Activated CD8-positive, alpha-beta T cell treated with anti-CD3 and anti-CD28 coated beads for 36 hours (primary cell): Measurements from ENCODE around the gene PCCA. TPM values are rescaled to one million over a fixed set of nuclear protein-coding genes. Genes with fewer than 3 reads are reported as not detected.
A peak's percentile ranks its signal among the peaks of the same experiment; 100 is the strongest.
"Not testable (repeated sequence)": the region's sequence is repeated elsewhere in the genome, so short reads cannot be mapped to it uniquely, and the experiment has no call there.

Experiments used
- ATAC-seq: fragments of 200-7000 bp; cut with Tn5 transposase; one replicate; pipeline ENCODE4 v1.10.0; 2021; ENCODE audit warnings: mild to moderate bottlenecking, moderate library complexity
- CTCF ChIA-PET: fragments of 350-600 bp; sonication (Branson Sonifier 250); formaldehyde crosslinking; loops from one replicate; lab custom pipeline; 2021; ENCODE audit warnings: antibody characterized with exemption; lab: Charles Lee
- POLR2A ChIA-PET: fragments of 350-600 bp; sonication (Branson Sonifier 250); formaldehyde crosslinking; loops from one replicate; lab custom pipeline; 2021; ENCODE audit warnings: antibody characterized with exemption; lab: Charles Lee
- DNase-seq: peaks from one replicate; pipeline ENCODE4 v3.0.0-alpha.2; 2020
- H3K27ac Mint-ChIP-seq: one replicate; pipeline ENCODE4 v1.8.0; 2021; ENCODE audit warnings: mild to moderate bottlenecking, mixed read lengths
- H3K27me3 Mint-ChIP-seq: one replicate; pipeline ENCODE4 v1.8.0; 2021; ENCODE audit warnings: mixed read lengths
- H3K36me3 Mint-ChIP-seq: one replicate; pipeline ENCODE4 v1.8.0; 2021; ENCODE audit warnings: low read depth, mixed read lengths
- H3K4me1 Mint-ChIP-seq: one replicate; pipeline ENCODE4 v1.8.0; 2021; ENCODE audit warnings: low read depth, mixed read lengths
- H3K4me3 Mint-ChIP-seq: one replicate; pipeline ENCODE4 v1.8.0; 2021; ENCODE audit warnings: mild to moderate bottlenecking, moderate library complexity, mixed read lengths
- H3K9me3 Mint-ChIP-seq: one replicate; pipeline ENCODE4 v1.8.0; 2021; ENCODE audit warnings: mixed read lengths
- CTCF ChIP-seq: fragments of 200-600 bp; IDR thresholded peaks from one replicate; pipeline ENCODE4 v1.8.0; 2022; ENCODE audit warnings: antibody characterized with exemption, mild to moderate bottlenecking
- intact Hi-C: fragments of 100-400 bp; cut with micrococcal nuclease; formaldehyde crosslinking; loops from one replicate; pipeline ENCODE4 v1.10.0; 2022
- total RNA-seq, 2 experiments: library from RNA; stranded (reverse); gene quantifications; one replicate each; pipeline ENCODE4 v1.2.3, GENCODE V29; 2021

The PCCA gene
- total RNA-seq, 2 experiments from 2014 or later, result 8.4 to 9.2 TPM

DNA sequence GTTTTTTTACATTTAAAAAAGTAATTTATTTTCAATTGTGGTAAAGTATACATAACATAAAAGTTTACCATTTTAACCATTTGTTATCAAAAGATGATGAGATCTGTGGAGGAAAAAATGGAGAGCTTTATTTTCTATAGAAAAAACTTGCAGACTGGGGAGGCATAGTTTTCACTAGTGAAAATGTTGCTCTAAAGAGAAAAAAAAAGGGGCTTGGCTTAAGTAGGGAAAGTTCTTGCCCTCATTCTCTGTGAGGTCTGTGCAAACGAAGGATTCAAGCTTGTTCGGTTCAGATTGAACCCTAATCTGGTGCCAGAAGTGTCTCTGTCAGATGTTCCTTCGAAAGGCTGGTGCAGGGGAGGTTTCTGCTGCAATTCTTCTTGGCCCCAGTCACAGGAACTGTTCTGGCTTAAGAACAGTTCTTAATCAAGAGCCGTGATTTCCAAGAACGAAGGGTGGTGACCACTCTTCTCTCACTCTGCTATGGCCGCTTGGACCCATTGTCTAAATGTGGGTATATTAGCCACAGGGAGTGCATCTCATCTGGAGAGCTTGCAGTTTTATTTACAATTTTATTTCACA is 42.1 kb downstream of the PCCA start:
- Mint-ChIP-seq H3K36me3 (peaks cover 3% of the 10 kb centered on the region), H3K9me3 (no peaks in the 10 kb centered on the region), H3K27ac (no peak overlapping the region), H3K4me3 (no peak overlapping the region), H3K27me3 (no peaks in the 10 kb centered on the region), H3K4me1 (peaks cover 32% of the 10 kb centered on the region)
- no peak for DNase-seq
- POLR2A ChIA-PET, result no interaction called here
- intact Hi-C loops, result no loop called here
- no peak for TF ChIP-seq CTCF
- ATAC-seq, result no peak
- CTCF ChIA-PET, result no interaction called here

- H3K9me3 Mint-ChIP-seq, result no peaks in the 10 kb centered on the region
- peaks cover 2% of the 10 kb centered on the region for H3K36me3 Mint-ChIP-seq
- DNase-seq, result peak; percentile 72
- TF ChIP-seq CTCF, result no peak
- POLR2A ChIA-PET, result no interaction called here
- no peak overlapping the region for H3K4me3 Mint-ChIP-seq
- ATAC-seq, result peak; percentile 96
- CTCF ChIA-PET, result no interaction called here
- H3K27ac Mint-ChIP-seq, result no peak overlapping the region
- intact Hi-C loops, result no loop called here
- H3K27me3 Mint-ChIP-seq, result no peaks in the 10 kb centered on the region
- H3K4me1 Mint-ChIP-seq, result peaks cover 32% of the 10 kb centered on the region
These were observed 43.1 kb downstream of the PCCA start for GRCh38 chr13:100131863-100132574.

GRCh38 chr13:100138859-100139491 is 50.1 kb downstream of the PCCA start:
- no peak overlapping the region for H3K4me3 Mint-ChIP-seq
- peaks cover 8% of the 10 kb centered on the region for H3K36me3 Mint-ChIP-seq
- H3K9me3 Mint-ChIP-seq, result peaks cover 2% of the 10 kb centered on the region
- ChIA-PET POLR2A (no interaction called here), CTCF (no interaction called here)
- no peaks in the 10 kb centered on the region for H3K27me3 Mint-ChIP-seq
- peaks cover 18% of the 10 kb centered on the region for H3K4me1 Mint-ChIP-seq
- ATAC-seq, result no peak
- intact Hi-C loops, result no loop called here
- H3K27ac Mint-ChIP-seq, result no peak overlapping the region
- DNase-seq, result no peak
- TF ChIP-seq CTCF, result no peak

GRCh38 chr13:100139817-100140216 is 50.9 kb downstream of the PCCA start:
- H3K4me3 Mint-ChIP-seq, result no peak overlapping the region
- H3K9me3 Mint-ChIP-seq, result peaks cover 2% of the 10 kb centered on the region
- ChIA-PET CTCF (interaction anchor here (0.6 kb wide), 1 partner anchor 112 kb away, joined by 3 read pairs; no protein-coding TSS in a partner anchor), POLR2A (no interaction called here)
- DNase-seq, result no peak
- ATAC-seq, result no peak
- peaks cover 18% of the 10 kb centered on the region for H3K4me1 Mint-ChIP-seq
- no peak overlapping the region for H3K27ac Mint-ChIP-seq
- TF ChIP-seq CTCF, result no peak
- H3K36me3 Mint-ChIP-seq, result peaks cover 11% of the 10 kb centered on the region
- intact Hi-C loops, result no loop called here
- no peaks in the 10 kb centered on the region for H3K27me3 Mint-ChIP-seq

DNA sequence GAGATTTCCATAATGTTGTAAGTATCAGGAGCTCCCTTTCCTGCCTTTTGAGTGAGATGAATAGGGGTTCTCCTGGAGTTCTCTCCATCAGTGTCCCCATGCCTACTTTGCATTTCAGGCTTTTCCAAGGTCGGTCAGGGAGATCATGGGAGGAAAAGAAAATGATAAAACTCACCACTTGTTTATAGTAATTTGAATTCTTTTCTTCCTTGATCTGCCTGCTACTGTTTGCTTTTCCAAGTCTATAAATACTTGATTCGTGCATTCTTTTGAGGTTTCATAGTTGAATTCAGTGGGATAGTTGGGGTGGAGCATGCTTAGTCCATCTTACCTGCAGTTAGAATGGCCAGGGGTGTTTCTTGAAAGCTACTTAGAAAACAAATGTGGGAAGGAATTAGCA is 51.5 kb downstream of the PCCA start:
- CTCF ChIA-PET, result interaction anchor here (0.6 kb wide), 1 partner anchor 111 kb away, joined by 3 read pairs; no protein-coding TSS in a partner anchor
- H3K27ac Mint-ChIP-seq, result no peak overlapping the region
- ATAC-seq (no peak), DNase-seq (no peak)
- POLR2A ChIA-PET, result no interaction called here
- no peak for TF ChIP-seq CTCF
- H3K4me3 Mint-ChIP-seq, result no peak overlapping the region
- H3K4me1 Mint-ChIP-seq, result peaks cover 18% of the 10 kb centered on the region
- H3K9me3 Mint-ChIP-seq, result peaks cover 5% of the 10 kb centered on the region
- peaks cover 15% of the 10 kb centered on the region for H3K36me3 Mint-ChIP-seq
- no peaks in the 10 kb centered on the region for H3K27me3 Mint-ChIP-seq
- intact Hi-C loops, result no loop called here

GRCh38 chr13:100141461-100141961 is 52.6 kb downstream of the PCCA start:
- H3K4me3 Mint-ChIP-seq, H3K9me3 Mint-ChIP-seq, H3K27me3 Mint-ChIP-seq, CTCF ChIA-PET, H3K27ac Mint-ChIP-seq, DNase-seq, intact Hi-C loops, ATAC-seq, POLR2A ChIA-PET: not testable (repeated sequence)
- Mint-ChIP-seq H3K4me1 (peaks cover 18% of the 10 kb centered on the region), H3K36me3 (peaks cover 15% of the 10 kb centered on the region)
